ENCODE measurements around the gene PRSS36.

PRSS36 gene

GRCh38 chr16:31128711-31129567 is 20.9 kb downstream of the PRSS36 start:
- in situ Hi-C loops (cut with MboI; ENCODE audit: low sequenced_read_pairs): no loop called here

GRCh38 chr16:31127182-31127581 is 22.7 kb downstream of the PRSS36 start:
- in situ Hi-C loops (cut with MboI; ENCODE audit: low sequenced_read_pairs): no loop called here

- in situ Hi-C loops (cut with MboI; ENCODE audit: low sequenced_read_pairs): no loop called here
Measured at GRCh38 chr16:31125844-31126243, 24.0 kb downstream of the PRSS36 start.

- in situ Hi-C loops (cut with MboI; ENCODE audit: low sequenced_read_pairs): no loop called here
Measured at GRCh38 chr16:31120129-31120528, 29.7 kb downstream of the PRSS36 start.

- in situ Hi-C loops (cut with MboI; ENCODE audit: low sequenced_read_pairs): no loop called here
Measured at GRCh38 chr16:31118223-31119155, 31.4 kb downstream of the PRSS36 start.

- in situ Hi-C loops (cut with MboI; ENCODE audit: low sequenced_read_pairs): no loop called here
Measured at GRCh38 chr16:31117384-31118222, 32.3 kb downstream of the PRSS36 start, which contains the start of gene KAT8. TSS of gene KAT8 (plus strand) at chr16:31117664. CDS start at chr16:31117682, 18 bp downstream.

- in situ Hi-C loops (cut with MboI; ENCODE audit: low sequenced_read_pairs): no loop called here
Measured at GRCh38 chr16:31114468-31114867, 35.4 kb downstream of the PRSS36 start.

GRCh38 chr16:31113121-31114120 is 36.4 kb downstream of the PRSS36 start:
- in situ Hi-C loops (cut with MboI; ENCODE audit: low sequenced_read_pairs): no loop called here

- in situ Hi-C loops (cut with MboI; ENCODE audit: low sequenced_read_pairs): no loop called here
Measured at GRCh38 chr16:31112711-31113110, 37.2 kb downstream of the PRSS36 start.

GRCh38 chr16:31111881-31112466 is 37.9 kb downstream of the PRSS36 start:
- in situ Hi-C loops (cut with MboI; ENCODE audit: low sequenced_read_pairs): no loop called here

GRCh38 chr16:31110106-31111034 is 39.5 kb downstream of the PRSS36 start:
- in situ Hi-C loops (cut with MboI; ENCODE audit: low sequenced_read_pairs): no loop called here

- in situ Hi-C loops (cut with MboI; ENCODE audit: low sequenced_read_pairs): no loop called here
Measured at GRCh38 chr16:31109622-31110021, 40.2 kb downstream of the PRSS36 start.

GRCh38 chr16:31108794-31109558 is 40.9 kb downstream of the PRSS36 start:
- in situ Hi-C loops (cut with MboI; ENCODE audit: low sequenced_read_pairs): no loop called here

GRCh38 chr16:31108035-31108793 is 41.7 kb downstream of the PRSS36 start, which contains the start of gene BCKDK:
TSS of gene BCKDK (plus strand) at chr16:31108386. CDS start at chr16:31109224, 838 bp downstream.
- in situ Hi-C loops (cut with MboI; ENCODE audit: low sequenced_read_pairs): no loop called here

- in situ Hi-C loops (cut with MboI; ENCODE audit: low sequenced_read_pairs): no loop called here
Measured at GRCh38 chr16:31107465-31107867, 42.4 kb downstream of the PRSS36 start.

Data from HL-60/S4 (cell line).